ENCODE data around the gene ALOXE3. TPM values are rescaled to one million over a fixed set of nuclear protein-coding genes. Genes with fewer than 3 reads are reported as not detected.
"Not testable (repeated sequence)": the region's sequence is repeated elsewhere in the genome, so short reads cannot be mapped to it uniquely, and the experiment has no call there.

Gene ALOXE3
- total RNA-seq, 1 donor from 2014 or later, result not detected

- ATAC-seq (no peak), DNase-seq (ENCODE audit: low spot score) (no peak)
Observed at GRCh38 chr17:8101721-8102120, 16.6 kb downstream of the ALOXE3 start.

- ATAC-seq (no peak), DNase-seq (ENCODE audit: low spot score) (no peak)
Observed at GRCh38 chr17:8100763-8101162, 17.6 kb downstream of the ALOXE3 start.

- ATAC-seq (no peak), DNase-seq (ENCODE audit: low spot score) (no peak)
Observed at GRCh38 chr17:8100111-8100510, 18.2 kb downstream of the ALOXE3 start.

GRCh38 chr17:8096541-8096940, 21.8 kb downstream of the ALOXE3 start:
- no peak for ATAC-seq
- DNase-seq (ENCODE audit: low spot score), result no peak

GRCh38 chr17:8095361-8095760, 23.0 kb downstream of the ALOXE3 start:
- DNase-seq (ENCODE audit: low spot score) (no peak), ATAC-seq (no peak)

GRCh38 chr17:8091033-8091687, 27.2 kb downstream of the ALOXE3 start:
- ATAC-seq (no peak), DNase-seq (ENCODE audit: low spot score) (no peak)

- no peak for ATAC-seq
Observed at GRCh38 chr17:8089728-8090127, 28.6 kb downstream of the ALOXE3 start.

GRCh38 chr17:8087952-8088230, 30.4 kb downstream of the ALOXE3 start:
- ATAC-seq (no peak), DNase-seq (ENCODE audit: low spot score) (no peak)

More at GRCh38 chr17:8089728-8090127, 28.6 kb downstream of the ALOXE3 start:
- no peak for DNase-seq (ENCODE audit: low spot score)

- no peak for DNase-seq (ENCODE audit: low spot score)
Observed at GRCh38 chr17:8087075-8087951, 31.0 kb downstream of the ALOXE3 start, which contains the start of gene ALOX12B. ALOX12B (minus strand) TSS chr17:8087716; CDS start chr17:8087442, 274 bp downstream.

GRCh38 chr17:8084250-8084649, 34.1 kb downstream of the ALOXE3 start:
- no peak for DNase-seq (ENCODE audit: low spot score)

More at GRCh38 chr17:8087075-8087951, 31.0 kb downstream of the ALOXE3 start, which contains the start of gene ALOX12B:
- no peak for ATAC-seq

GRCh38 chr17:8082292-8082691, 36.0 kb downstream of the ALOXE3 start:
- DNase-seq (ENCODE audit: low spot score), result no peak
- ATAC-seq, result no peak

More at GRCh38 chr17:8084250-8084649, 34.1 kb downstream of the ALOXE3 start:
- ATAC-seq, result no peak

- DNase-seq (ENCODE audit: low spot score) (no peak), ATAC-seq (no peak)
Observed at GRCh38 chr17:8081876-8082275, 36.4 kb downstream of the ALOXE3 start.

GRCh38 chr17:8080799-8081219, 37.5 kb downstream of the ALOXE3 start:
- ATAC-seq (no peak), DNase-seq (ENCODE audit: low spot score) (no peak)

- DNase-seq (ENCODE audit: low spot score) (no peak), ATAC-seq (peak; percentile 18)
Observed at GRCh38 chr17:8080208-8080798, 38.0 kb downstream of the ALOXE3 start.

- DNase-seq (ENCODE audit: low spot score), result peak; percentile 71
- peak; percentile 94 for ATAC-seq
Observed at GRCh38 chr17:8079291-8080207, 38.8 kb downstream of the ALOXE3 start.

- ATAC-seq, result not testable (repeated sequence)
Observed at GRCh38 chr17:8077939-8078338, 40.4 kb downstream of the ALOXE3 start.

GRCh38 chr17:8076502-8077266, 41.6 kb downstream of the ALOXE3 start:
- no peak for DNase-seq (ENCODE audit: low spot score)
- no peak for ATAC-seq

More at GRCh38 chr17:8077939-8078338, 40.4 kb downstream of the ALOXE3 start:
- not testable (repeated sequence) for DNase-seq (ENCODE audit: low spot score)

GRCh38 chr17:8075574-8076342, 42.6 kb downstream of the ALOXE3 start:
- ATAC-seq (no peak), DNase-seq (ENCODE audit: low spot score) (no peak)

- DNase-seq (ENCODE audit: low spot score), result no peak
- ATAC-seq, result no peak
Observed at GRCh38 chr17:8075081-8075480, 43.2 kb downstream of the ALOXE3 start.
